HL-60/S4 treated with retinoic acid at 250 ng/mL for 4 days and 3 days (cell line): ENCODE results near the gene EIF3J.
"Not testable (repeated sequence)": the region's sequence is repeated elsewhere in the genome, so short reads cannot be mapped to it uniquely, and the experiment has no call there.

Experiments
- in situ Hi-C: fragments of 300-500 bp; cut with MboI; formaldehyde crosslinking; loops from 2 replicates; pipeline ENCODE4 v1.7.0; 2022; ENCODE audit warnings: low sequenced_read_pairs

EIF3J gene

DNA sequence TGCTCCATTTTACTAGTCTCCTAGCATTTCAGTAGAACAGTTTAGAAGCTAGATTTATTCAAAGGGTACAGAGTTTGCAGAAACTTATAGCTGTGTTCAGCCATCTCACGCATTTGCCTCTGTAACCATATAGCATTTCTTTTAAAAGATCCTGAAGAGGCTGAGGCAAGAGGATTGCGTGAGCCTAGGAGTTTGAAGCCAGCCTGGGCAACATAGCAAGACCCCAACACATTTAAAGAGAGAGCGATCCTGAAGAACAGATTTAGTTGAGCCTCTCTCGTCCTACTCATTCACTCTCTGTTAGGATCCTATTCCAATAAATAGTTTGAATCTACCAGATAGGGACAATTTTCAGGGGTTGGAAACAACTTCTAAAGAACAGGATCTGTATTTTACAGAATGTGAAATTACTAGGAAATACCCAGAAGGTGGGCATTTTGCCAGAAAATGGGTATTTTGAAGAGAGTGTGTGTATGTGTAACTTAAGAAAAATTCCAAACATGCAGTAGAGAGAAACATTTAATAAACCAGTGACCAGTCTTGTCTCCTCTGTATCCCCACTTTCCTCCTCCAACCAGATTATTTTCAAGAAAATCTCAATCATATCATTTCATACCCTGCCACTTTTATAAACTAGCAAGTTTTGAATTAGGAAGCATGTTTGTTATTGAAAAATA is 4.5 kb downstream of the EIF3J start:
- in situ Hi-C loops, result no loop called here

DNA sequence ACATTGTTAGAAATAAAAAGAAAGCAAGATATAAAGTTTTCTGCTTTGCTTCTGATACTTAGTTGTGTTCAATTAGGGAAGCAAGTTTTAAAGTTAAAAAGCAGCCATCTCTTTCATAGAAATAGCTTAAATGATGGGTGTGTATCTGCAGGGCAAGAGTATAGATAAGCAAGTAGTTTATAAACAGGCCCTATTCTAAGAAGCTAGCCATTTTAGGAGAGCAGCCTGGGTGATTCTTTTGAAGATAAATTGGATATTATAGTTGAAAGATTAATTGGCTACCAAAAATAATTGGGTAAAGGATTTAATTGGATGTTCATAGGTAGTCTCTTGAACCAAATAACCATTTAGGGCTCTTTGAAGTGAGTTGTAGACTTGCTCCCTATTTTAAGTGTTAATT is 5.6 kb downstream of the EIF3J start:
- in situ Hi-C loops, result no loop called here

DNA sequence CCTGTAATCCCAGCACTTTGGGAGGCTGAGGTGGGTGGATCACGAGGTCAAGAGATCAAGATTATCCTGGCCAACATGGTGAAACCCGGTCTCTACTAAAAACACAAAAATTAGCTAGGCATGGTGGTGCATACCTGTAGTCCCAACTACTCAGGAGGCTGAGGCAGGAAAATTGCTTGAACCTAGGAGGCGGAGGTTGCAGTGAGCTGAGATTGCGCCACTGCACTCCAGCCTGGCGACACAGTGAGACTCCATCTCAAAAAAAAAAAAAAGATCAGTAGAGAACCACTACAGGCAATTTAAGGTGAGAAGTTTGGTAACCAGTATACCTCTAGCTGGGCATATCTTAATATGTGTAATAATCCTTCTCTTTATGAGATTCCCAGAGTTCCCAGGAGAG is 7.8 kb downstream of the EIF3J start:
- in situ Hi-C loops, result not testable (repeated sequence)

DNA sequence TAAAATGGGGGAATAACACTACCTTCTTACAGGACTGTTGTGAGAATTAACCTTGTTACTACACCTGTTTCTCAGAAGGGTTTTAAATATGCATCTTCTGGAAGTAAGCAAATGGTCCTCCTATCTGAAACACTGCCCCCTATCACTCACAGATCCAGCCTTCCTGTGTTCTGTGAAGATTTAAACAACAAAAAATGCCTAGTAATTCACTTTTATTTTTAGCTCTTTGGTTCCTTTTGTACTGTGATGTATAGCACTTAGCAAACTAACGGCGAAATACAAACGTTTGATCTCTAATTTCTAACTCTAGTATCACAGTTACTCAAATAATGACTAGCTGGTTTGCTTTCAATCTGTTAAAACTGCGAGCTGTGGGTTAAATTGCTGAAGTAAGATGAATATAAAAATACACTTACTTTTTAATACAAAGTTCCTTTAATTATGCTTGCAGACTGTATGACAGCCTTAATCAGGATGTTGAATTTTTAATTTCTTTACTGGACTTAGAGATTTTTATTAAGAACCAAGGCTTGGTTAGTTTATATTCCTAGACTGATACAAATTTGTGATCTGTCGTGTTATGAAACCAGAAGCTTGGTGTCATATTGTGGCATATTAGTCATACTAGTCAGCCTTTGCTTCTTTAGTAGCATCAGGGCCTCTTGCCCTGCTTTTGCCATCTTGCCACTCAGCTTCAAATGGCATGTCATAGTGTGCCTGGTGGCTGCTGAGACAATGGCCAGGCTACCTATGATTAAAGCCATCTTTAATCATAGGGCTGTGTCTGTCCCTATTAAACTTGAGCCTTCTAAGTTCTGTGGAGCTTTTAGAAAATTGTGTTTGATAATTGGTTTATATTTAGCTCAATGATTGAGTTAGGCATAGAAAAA is 9.2 kb downstream of the EIF3J start:
- in situ Hi-C loops, result no loop called here

DNA sequence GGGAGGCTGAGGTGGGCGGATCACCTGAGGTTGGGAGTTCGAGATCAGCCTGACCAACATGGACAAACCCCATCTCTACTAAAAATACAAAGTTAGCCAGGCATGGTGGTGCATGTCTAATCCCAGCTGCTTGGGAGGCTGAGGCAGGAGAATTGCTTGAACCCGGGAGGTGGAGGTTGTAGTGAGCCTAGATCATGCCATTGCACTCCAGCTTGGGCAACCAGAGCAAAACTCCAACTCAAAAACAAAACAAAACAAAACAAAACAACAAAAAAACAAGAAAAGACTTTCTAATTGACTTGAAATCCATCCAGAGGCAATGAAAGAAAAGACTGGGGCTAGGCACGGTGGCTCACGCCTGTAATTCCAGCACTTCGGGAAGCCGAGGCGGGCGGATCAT is 12.2 kb downstream of the EIF3J start:
- in situ Hi-C loops, result not testable (repeated sequence)

DNA sequence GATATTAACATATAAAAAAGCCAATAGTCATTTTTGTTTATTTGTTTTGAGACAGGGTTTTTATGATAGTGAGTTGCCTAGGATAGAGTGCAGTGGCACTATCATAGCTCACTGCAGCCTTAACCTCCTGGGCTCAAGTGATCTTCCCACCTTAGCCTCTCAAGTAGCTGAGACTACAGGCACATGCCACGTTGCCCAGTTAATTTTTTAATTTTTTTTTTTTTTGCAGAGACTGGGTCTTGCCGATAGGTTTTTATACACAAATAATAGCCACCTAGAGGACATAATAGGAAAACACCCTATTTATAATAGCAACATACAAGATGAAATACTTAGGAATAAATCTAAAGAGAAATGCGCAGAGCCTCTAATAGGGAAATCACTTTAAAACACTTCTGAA is 13.3 kb downstream of the EIF3J start:
- in situ Hi-C loops, result no loop called here

DNA sequence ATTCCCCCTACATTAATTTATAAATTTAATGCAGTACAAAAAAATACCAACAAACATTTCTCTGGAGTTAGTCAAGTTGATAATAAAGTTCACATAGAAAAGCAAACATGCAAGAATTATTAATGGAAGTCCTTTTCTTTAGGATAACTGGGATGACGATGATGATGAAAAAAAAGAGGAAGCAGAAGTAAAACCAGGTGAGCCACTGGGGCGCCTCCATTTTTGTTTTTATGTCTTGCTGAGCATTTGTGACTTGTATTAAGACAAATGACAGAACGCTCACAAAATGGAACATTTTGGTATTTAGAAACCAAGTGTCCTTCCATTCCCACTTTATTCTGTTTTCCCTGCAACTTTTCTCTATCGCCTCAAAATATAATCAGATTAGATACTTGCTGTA is 13.8 kb downstream of the EIF3J start:
- in situ Hi-C loops, result no loop called here

DNA sequence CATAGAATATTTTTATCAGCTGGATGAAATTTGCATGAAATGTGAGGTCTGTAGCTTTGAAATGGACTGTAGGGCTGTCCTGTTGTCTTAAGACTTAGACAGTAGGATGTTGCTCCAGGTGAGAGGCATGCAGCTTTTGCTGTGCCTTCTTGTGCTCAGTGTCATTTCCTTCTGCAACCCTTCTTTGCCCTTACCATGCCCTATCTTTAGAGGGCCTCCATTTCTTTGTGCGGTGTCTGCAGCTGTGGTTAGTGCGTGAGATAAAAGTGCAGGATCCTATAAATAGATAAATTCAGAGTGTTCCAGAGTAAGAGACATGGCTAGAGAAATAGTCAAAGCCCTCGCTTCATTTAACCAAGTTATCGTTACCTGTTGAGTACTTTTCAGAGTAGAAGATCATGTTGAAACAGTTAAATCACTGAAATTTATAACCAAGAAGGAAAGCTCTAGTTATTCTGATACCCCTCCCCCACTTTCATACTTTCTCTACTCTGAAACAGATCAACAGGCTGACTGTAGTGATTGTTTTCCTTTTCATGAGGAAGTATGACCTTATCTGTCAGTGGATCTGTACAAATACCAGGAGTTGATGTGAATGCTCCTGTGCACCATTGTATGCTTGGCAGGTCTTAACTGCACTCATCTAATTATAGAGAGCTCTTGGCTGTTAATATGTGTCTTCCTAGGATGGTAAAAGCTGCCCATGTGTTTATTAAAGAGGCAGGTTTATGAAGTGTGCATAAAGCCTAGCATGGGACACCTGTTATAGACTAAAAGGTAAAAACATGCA is 18.2 kb downstream of the EIF3J start:
- in situ Hi-C loops, result no loop called here

DNA sequence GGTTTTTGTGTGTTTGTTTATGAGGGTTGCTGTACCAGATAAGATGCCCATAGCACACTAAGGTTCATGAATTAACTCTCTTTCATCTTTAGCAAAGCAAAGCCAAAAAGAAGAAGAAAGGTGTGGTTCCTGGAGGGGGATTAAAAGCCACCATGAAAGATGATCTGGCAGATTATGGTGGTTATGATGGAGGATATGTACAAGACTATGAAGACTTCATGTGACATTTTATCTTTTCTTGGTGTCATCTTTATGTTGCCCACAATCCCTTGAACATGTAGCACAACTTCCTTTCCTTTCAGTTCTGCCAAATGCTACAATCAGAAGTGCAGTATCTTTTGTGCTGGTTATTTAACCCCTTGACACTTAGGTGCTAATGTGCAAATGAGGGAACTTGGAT is 24.0 kb downstream of the EIF3J start:
- in situ Hi-C loops, result not testable (repeated sequence)

DNA sequence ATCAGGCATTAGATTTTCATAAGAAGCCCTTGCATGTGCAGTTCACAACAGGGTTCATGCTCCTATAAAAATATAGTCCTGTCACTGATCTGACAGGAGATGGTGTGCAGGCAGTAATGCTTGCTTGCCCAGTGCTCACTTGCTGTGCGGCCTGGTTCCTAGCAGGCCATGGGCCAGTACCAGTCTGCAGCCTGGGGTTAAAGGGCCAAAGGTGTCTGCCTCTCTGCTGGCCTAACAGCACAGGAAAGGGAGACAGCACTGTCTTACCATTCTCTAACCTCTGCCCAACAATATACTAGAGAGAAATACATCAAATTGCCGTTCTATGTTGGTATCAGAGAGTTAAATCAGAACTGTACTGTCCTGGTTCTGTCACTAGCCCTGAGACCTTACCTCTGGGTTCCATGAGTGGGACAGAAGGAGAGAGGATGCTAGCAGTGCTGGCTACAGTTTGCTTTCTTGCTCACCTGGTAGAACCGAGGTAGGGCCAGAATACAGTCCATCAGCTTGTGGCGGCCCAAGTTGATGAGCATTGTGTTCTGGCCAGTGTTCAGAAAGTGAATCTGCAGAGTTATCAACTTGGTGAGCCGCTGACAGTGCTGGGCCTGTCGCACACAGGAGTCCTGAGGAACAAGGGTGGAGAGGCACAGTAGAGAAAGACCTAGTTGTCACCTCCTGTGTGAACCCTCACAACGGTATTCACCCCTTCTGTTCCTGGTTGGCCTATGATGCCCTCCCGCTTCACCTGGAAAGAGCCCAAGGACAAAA is 28.6 kb downstream of the EIF3J start:
- in situ Hi-C loops, result no loop called here

DNA sequence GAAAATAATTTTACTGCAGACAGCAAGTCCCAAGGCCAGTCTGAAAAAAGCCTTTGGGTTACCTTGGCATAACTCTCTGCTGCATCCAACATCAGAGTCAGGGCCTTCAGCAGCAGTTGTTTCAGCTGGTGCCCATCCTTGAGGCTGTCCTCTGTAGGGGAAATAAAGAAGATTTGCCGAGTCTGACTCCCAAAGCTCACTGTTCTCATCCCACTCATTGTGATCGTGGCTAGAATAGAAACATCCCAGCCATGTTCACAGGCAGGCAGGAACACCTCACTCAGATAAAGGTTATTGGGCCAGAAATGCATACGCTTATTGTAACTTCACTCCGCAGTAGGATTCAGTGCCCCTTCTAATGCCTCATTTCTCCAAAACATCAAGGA is 29.2 kb downstream of the EIF3J start:
- in situ Hi-C loops, result no loop called here

DNA sequence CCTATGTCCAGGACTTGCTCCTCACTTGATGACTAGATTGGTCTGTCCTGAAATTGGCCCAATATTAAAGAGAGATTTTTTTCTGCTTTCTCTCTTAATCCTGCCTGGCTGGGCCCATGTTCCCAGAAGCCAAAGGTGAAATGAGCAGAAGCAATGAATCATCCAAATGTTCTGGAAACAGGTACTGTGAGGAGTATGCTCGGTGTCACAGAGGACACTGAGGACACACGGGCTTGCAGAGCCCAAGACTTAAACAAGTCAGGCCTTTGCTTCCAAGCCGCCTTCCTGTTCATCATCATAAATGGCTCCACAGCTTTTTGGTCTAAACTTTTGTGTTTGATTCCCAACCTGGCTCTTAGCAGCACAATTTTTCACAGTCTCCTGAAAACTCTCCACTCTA is 31.4 kb downstream of the EIF3J start:
- in situ Hi-C loops, result no loop called here

DNA sequence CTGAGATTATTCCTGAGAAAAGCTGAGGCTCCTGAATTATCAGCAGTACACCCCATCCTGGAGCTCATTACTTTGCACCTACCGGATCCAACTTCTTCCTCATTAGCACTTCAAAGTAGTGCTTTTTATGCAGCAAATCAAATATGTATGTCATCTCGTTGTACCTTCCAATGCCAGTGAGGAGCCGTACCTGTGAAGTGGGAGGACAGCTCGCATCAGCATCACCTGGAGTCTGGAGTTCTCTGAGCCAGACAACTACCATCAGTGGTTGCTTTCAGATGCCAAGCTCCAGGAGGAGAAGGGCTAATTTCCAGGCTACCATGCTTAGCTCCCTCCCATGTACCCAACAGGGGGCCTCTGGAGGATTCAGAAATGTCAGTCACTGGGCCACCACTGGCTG is 32.4 kb downstream of the EIF3J start:
- in situ Hi-C loops, result no loop called here

DNA sequence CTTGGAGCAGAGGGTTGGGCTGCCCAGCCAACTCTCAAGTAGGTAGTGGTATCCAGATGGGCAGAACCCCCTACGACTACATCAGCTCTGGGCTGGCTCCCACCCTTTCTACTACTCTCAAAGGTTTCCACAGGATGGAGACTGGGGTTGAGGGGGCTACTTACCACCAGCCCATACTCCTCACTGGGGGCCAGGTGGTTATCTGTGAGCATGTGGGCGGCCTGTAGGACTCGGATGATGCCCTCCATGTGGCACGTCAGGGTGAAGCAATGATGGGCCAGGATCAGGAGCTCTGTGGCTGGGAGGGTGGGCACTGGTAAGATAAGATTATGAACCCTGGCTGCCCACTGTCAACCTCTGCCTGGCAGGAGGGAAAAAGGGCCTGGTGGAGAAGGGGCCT is 33.4 kb downstream of the EIF3J start:
- in situ Hi-C loops, result no loop called here

DNA sequence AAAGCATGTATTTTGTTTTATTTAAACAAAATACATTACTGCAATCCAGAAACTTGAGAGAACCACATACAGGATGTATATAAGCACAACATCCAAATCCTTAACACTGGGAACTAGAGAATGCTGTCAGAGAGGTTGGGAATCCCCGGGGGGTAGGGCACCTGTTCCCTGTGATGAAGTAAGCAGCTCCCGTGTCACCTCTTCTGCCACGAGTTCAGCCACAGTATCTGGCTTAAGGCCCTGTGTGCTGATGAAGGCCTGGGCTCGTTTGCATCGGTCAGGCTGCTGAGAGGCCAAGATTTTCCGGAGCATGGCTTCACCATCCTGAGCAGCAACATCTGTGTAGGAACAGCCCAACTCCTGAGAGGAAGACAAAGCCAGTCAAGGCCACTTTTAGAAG is 36.4 kb downstream of the EIF3J start:
- in situ Hi-C loops, result no loop called here

DNA sequence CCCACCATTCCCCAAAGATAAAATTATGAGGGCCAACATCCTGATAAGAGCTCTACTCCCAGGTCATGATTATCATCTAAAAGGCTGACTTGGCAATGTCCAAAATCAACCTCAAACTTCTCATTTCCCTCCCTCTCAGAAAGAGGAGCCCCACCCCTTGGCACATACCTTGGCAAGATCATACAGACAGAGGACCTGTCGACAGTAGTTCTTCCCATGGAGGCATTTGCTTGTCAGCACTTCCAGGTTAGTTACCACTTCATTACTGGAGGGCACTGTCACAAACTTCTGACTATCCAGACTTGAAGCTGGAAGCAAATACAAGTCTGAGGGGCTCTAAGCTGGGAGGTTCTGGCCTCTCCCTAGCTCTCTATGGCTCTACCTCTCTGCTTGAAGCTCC is 37.8 kb downstream of the EIF3J start:
- in situ Hi-C loops, result no loop called here

DNA sequence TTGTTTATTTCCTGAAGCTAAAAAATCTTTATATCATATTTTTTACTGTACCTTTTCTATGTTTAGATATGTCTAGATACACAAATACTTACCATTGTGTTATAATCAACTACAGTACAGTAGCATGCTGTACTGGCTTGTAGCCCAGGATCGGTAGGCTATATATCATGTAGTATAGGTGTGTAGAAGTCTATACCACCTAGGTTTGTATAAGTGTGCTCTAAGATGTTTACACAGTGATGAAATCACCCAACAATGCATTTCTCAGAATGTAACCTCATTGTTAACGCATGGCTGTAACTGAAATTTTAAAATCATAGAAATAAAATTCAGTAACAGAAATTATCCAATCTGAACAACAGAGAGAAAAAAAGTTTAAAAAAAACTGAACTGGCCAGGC is 43.2 kb downstream of the EIF3J start:
- in situ Hi-C loops, result no loop called here

DNA sequence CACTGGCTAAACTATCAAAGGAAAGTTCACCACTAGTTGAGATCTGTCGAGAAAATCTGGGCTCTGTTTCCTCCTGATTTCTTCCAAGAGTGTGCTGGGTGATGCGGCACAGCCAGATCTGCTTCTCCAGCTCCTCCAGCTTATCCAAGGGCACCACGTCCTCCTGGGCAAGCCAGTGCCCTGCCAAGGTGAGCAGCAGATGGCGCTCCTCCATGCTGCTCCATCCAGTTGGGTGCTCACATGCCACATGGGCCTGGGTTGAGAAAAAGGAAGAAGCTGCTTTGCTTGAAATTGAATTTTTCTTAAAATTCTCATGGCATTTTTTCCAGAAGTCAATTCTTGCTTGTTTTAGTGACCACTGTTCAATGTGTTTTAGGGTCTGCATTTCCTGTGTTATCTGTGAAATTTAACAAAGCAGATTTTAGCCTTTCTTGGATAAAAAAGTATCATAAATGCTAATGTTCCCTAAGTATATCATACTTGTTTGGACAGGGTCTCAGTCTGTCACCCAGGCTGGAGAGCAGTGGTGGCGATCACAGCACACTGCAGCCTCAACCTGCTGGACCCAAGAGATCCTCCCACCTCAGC is 47.3 kb downstream of the EIF3J start:
- in situ Hi-C loops, result no loop called here

DNA sequence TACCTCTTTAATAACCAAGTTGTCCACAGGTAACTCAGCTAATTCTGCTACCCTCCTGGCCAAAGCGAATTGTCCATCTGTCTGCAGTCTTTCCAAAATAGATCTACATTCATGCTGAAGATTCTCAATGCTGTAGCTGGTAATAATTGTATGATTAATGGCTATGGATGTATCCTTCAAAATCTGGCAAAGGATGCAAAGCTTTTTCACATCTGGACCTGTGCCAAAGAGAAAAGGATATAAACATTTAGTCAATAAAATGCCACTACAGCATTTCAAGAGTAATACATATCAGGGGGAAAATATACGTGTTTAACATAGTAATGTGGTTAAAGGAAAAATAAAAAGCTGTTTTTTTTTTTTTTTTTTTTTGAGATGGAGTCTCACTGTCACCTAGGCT is 48.7 kb downstream of the EIF3J start:
- in situ Hi-C loops, result no loop called here

DNA sequence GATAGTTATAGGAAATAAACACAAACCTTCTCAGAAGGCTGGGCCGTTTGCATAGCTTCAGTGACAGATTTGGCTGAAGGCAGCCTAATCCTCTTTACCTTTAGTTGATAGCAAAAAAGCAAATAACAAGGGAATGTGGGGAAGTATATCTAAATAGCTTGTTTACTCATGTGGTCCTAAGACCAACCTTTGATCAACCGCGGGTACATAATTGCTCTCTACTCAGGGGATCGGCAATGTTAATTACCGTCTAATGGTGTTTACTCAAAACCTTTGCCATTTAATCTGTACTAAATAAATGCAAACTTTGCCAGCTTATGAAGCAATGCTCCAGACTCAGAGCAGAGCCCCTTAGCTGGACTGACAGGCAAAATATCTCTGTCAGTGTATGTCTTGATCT is 51.6 kb downstream of the EIF3J start:
- in situ Hi-C loops, result no loop called here

DNA sequence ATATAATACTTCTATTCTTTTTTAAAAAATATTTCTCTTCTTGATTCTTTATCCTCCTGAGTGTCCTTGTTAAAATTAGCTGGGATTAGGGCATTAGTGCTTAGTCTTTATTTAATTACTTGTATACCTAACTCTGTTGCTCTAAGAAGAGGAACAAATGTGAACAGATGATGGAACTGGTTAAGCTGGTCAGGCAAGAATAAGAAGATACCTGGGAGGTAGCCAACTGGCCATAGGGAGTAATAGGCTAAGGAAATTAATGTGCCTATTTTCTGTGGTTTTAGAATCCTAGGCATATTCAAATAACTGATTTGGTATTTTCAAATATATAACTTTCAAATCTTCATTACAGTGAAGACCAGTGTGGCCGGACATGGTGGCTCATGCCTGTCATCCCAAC is 54.4 kb downstream of the EIF3J start:
- in situ Hi-C loops, result no loop called here
